Skeletal muscle satellite cell (primary cell): Measurements from ENCODE around the gene PCP2.
A peak's percentile ranks its signal among the peaks of the same experiment; 100 is the strongest.

Source experiments
- H3K27me3 ChIP-seq: 2 replicates; pipeline ENCODE4 v1.7.0; 2013; ENCODE audit warnings: low read length; ENCODE audit not compliant: control insufficient read depth, insufficient read depth
- H3K36me3 ChIP-seq: 2 replicates; pipeline ENCODE4 v1.7.0; 2013; ENCODE audit warnings: mild to moderate bottlenecking, control low read depth, low read length; ENCODE audit not compliant: insufficient read depth
- H3K4me1 ChIP-seq: 2 replicates; pipeline ENCODE4 v1.7.0; 2013; ENCODE audit warnings: low read length; ENCODE audit not compliant: control insufficient read depth, insufficient read depth
- H3K4me2 ChIP-seq: 2 replicates; pipeline ENCODE4 v1.7.0; 2013; ENCODE audit warnings: mild to moderate bottlenecking, low read length
- H3K4me3 ChIP-seq: 2 replicates; pipeline ENCODE4 v1.7.0; 2013; ENCODE audit warnings: low read length
- H3K9ac ChIP-seq: 2 replicates; pipeline ENCODE4 v1.7.0; 2013; ENCODE audit warnings: mild to moderate bottlenecking, low read depth, low read length, moderate library complexity
- H3K9me3 ChIP-seq: replicated peaks from 2 replicates; pipeline ENCODE4 v1.7.0; 2013; ENCODE audit warnings: mild to moderate bottlenecking, control low read depth, low read length

The PCP2 gene

DNA sequence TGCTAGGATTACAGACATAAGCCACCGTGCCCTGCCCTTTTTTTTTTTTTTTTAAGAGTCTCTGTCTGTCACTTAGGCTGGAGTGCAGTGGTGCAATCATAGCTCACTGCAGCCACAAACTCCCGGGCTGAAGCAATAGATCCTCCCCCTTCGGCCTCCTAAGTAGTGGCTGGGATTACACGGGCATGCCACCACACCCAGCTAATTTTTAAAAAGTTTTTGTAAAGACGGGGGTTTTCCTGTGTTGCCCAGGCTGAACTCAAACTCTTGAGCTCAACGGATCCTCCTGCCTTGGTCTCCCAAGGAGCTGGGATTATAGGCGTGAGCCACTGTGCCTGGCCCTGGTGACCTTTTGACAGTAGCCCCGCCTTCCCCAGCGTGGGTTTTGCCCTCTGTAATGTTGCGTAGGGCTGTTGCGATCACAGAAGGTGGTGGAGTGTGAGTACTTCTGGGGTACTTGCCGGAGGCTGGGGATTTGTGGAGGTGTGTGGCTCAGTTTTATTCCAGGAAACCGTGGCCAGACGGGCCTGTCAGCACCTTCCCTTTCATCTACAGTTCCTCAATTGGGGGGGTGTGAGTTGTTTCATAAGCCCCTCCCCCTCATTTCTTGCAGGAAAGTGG, 23.7 kb upstream of the PCP2 start:
- Histone ChIP-seq H3K9ac (no peak overlapping the region), H3K9me3 (no peaks in the 10 kb centered on the region), H3K4me2 (no peak overlapping the region), H3K4me3 (no peak overlapping the region), H3K36me3 (no peaks in the 10 kb centered on the region), H3K4me1 (peaks cover 1% of the 10 kb centered on the region), H3K27me3 (peaks cover 17% of the 10 kb centered on the region)

DNA sequence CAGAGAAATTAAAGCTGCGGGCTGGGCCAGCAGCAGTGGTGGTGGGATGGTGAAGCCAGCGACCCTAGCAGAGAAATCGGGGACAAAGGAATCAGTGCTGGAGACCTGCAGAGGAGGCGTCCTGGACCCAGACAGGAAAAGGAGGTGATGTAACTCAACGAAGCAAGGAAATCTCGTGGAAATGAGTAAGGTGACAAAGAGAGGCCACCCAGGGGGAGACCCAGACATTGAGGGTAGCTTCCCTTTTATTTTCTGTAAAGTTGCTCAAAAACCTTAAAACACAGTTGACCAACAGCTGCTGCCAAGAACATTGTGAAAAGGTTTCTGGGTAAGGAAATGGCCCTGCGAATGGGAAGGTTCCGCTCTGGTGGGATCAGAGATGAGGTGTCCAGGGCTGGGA, 22.1 kb upstream of the PCP2 start:
- Histone ChIP-seq H3K4me1 (peaks cover 3% of the 10 kb centered on the region), H3K9me3 (no peaks in the 10 kb centered on the region), H3K27me3 (peaks cover 22% of the 10 kb centered on the region), H3K4me2 (no peak overlapping the region), H3K36me3 (no peaks in the 10 kb centered on the region), H3K9ac (no peak overlapping the region), H3K4me3 (no peak overlapping the region)

- H3K27me3 ChIP-seq = peaks cover 24% of the 10 kb centered on the region
- H3K4me3 ChIP-seq = no peak overlapping the region
- peaks cover 3% of the 10 kb centered on the region for H3K4me1 ChIP-seq
- no peaks in the 10 kb centered on the region for H3K9me3 ChIP-seq
- no peak overlapping the region for H3K9ac ChIP-seq
- no peak overlapping the region for H3K4me2 ChIP-seq
- H3K36me3 ChIP-seq = no peaks in the 10 kb centered on the region
Observed at GRCh38 chr19:7654401-7654800, 20.9 kb upstream of the PCP2 start.

DNA sequence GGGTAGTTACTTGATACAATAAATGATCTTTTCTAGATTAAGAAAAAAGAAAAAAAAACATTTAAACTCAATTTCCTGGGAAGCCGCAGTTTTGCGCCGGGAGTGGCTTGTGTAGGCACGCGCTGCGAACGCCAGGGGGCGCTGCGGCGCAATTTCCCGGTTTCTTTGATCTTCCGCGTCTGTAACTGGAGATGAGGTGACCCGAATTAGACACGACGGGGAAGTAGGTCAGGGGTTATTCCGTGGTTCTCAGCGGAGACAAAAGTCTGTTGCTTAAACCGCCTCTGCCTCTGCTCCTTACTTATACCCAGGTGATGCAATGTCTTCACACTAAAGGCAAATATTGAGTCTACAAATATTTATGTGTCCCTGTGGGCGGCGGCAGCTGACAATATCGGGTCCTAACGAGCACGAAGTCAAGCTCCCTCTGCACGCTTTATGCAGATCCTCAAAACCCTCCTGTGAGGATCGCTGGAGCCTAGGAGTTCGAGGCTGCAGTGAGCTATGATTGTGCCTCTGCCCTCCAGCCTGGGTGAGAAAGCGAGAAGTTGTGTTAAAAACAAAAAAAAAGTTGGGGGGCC, 18.6 kb upstream of the PCP2 start:
- H3K4me2 ChIP-seq = peak overlapping the region; percentile 79
- peaks cover 9% of the 10 kb centered on the region for H3K27me3 ChIP-seq
- no peaks in the 10 kb centered on the region for H3K9me3 ChIP-seq
- H3K36me3 ChIP-seq = no peaks in the 10 kb centered on the region
- no peak overlapping the region for H3K9ac ChIP-seq
- peaks cover 3% of the 10 kb centered on the region for H3K4me1 ChIP-seq
- H3K4me3 ChIP-seq = peak overlapping the region; percentile 57

DNA sequence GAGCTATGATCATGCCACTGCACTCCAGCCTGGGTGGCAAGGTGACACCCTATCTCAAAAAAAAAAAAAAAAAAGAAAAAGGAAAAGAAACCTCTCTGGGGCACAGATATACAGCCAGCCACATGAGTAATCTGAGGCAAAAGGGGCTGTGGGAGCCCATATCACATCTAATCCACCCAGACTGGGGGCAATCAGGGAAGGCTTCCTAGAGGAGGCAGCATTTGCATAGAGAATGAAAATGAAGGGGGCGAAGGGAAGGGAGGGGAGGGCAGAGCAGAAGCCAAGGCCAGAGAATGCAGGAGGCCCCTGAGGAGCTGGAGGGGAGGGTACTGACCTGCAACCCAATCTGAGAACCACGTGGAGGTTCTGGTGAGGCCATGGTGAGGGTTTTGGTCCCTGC, 16.6 kb upstream of the PCP2 start:
- Histone ChIP-seq H3K4me1 (peaks cover 3% of the 10 kb centered on the region), H3K4me2 (no peak overlapping the region), H3K9me3 (no peaks in the 10 kb centered on the region), H3K9ac (no peak overlapping the region), H3K27me3 (peaks cover 9% of the 10 kb centered on the region), H3K4me3 (no peak overlapping the region), H3K36me3 (no peaks in the 10 kb centered on the region)

DNA sequence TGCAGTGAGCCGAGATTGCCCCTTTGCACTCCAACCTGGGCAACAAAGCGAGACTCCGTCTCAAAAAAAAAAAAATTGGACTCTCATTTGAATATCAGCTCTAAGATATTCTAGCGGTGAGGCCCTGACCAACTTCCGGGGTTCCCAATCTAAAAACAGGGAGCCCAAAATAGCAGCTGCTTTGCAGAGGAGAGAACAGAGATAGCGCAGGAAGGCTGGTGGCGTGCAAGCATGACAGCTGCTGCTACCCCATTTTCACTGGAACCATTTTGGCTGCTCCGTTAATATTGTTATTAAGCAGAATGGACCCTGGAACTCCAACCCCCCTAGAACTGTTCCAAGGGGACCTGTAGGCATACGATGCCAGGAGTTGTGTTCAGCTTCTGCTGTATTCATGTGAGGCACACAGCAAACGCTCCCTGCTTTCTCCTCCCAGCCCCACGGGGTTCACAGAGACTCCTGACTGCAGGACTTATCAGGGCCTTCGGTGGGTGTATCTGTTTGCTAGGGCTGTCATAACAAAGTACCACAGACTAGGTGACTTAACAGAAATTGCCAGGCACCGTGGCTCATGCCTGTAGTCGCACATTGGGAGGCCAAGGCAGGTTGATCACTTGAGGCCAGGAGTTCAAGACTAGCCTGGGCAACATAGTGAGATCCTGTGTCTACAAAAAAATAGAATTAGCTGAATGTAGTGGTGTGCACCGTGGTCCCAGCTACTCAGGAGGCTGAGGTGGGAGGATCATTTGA, 14.9 kb upstream of the PCP2 start:
- no peaks in the 10 kb centered on the region for H3K9me3 ChIP-seq
- no peak overlapping the region for H3K4me2 ChIP-seq
- H3K36me3 ChIP-seq = no peaks in the 10 kb centered on the region
- H3K4me3 ChIP-seq = no peak overlapping the region
- peaks cover 9% of the 10 kb centered on the region for H3K27me3 ChIP-seq
- H3K4me1 ChIP-seq = peaks cover 3% of the 10 kb centered on the region
- no peak overlapping the region for H3K9ac ChIP-seq

DNA sequence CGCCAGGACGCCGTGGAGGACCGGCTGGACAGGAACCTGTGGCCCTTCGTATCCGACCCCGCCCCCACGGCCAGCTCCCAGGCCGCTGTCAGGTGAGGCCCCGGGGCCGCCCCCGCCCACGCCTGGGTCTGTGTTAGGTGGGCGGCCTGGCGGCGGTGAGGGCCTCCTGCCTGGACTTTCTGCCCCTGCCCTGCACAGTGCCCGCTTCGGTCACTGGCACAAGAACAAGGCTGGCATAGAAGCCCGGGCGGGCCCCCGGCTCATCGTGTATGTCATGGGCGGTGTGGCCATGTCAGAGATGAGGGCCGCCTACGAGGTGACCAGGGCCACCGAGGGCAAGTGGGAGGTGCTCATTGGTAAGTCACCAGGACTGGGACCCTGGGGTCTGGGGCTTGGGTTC, 13.6 kb upstream of the PCP2 start:
- Histone ChIP-seq H3K9me3 (no peaks in the 10 kb centered on the region), H3K4me1 (peaks cover under 1% of the 10 kb centered on the region), H3K36me3 (no peaks in the 10 kb centered on the region), H3K4me3 (no peak overlapping the region), H3K27me3 (peaks cover 9% of the 10 kb centered on the region), H3K4me2 (no peak overlapping the region), H3K9ac (no peak overlapping the region)

GRCh38 chr19:7646426-7646700, 12.8 kb upstream of the PCP2 start:
- no peak overlapping the region for H3K4me2 ChIP-seq
- H3K27me3 ChIP-seq = peaks cover 9% of the 10 kb centered on the region
- H3K36me3 ChIP-seq = no peaks in the 10 kb centered on the region
- H3K4me3 ChIP-seq = no peak overlapping the region
- no peaks in the 10 kb centered on the region for H3K4me1 ChIP-seq
- H3K9me3 ChIP-seq = no peaks in the 10 kb centered on the region
- H3K9ac ChIP-seq = no peak overlapping the region

DNA sequence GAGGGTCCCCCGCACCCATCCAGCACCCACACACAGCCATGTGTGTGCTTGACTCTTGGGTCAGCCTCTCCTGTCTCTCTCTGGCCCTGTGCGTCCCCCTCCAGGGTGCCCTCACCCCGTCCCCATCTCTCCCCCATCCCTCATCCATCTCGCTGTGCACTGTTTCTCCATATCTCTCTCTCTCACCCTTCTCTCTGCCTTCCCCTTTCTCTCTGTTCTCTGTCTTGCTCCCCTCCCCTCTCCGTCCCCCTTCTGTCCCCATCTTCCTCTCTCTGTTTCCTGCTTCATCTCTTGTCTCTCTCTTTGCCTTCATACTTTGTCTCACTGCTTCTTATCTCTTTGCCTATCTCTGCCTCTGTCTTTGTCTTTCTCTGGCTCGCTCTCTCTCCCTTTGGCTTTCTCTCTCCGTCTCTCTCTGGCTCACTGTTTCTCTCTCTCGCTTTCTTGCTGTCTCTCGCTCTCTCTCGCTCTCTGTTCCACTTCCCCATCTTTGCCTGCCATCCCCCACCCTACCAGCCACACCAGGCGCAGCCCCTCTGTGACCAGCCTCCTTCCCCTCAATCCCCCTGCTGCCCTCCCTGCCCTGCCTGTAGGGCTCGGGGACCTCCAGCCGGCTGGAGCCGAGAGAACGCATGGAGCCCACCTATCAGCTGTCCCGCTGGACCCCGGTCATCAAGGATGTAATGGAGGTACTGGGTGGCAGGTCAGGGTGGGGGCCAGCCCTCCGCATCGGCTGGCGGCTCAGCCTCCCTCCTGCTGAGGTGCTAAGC, 12.3 kb upstream of the PCP2 start:
- Histone ChIP-seq H3K4me2 (no peak overlapping the region), H3K4me1 (no peaks in the 10 kb centered on the region), H3K9ac (no peak overlapping the region), H3K9me3 (no peaks in the 10 kb centered on the region), H3K27me3 (peaks cover 8% of the 10 kb centered on the region), H3K4me3 (no peak overlapping the region), H3K36me3 (no peaks in the 10 kb centered on the region)

DNA sequence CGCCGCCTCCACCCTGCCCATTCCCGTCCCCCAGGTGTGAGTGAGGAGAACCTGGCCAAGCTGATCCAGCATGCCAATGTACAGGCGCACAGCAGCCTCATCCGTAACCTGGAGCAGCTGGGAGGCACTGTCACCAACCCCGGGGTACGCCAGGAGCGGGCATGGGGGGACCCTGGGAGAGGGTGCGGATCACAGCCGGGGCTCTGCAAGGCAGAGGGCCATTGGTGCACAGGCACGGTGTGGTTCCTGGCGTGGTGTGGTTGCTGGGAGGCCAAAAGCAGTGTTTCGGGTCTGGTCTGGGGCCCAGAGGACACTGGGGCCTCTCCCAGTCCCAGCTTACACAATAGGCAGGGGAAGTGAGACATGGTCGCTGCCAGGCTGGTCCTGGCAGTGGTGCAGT, 11.6 kb upstream of the PCP2 start:
- Histone ChIP-seq H3K4me3 (no peak overlapping the region), H3K36me3 (no peaks in the 10 kb centered on the region), H3K4me2 (no peak overlapping the region), H3K9me3 (no peaks in the 10 kb centered on the region), H3K4me1 (no peaks in the 10 kb centered on the region), H3K27me3 (peaks cover 1% of the 10 kb centered on the region), H3K9ac (no peak overlapping the region)

DNA sequence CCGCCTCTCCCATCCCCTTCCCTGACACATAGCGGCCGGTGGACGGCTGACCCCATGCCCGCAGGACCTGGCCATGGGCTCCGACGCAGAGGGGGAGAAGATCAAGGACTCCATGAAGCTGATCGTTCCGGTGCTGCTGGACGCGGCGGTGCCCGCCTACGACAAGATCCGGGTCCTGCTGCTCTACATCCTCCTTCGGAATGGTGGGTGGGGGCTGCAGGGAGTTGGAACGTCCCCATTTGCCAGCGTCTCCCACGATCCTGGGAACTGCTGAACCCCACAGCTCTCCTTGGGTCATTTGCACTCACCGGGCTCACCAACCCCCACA, 11.0 kb upstream of the PCP2 start:
- Histone ChIP-seq H3K36me3 (no peaks in the 10 kb centered on the region), H3K4me3 (no peak overlapping the region), H3K4me2 (no peak overlapping the region), H3K27me3 (no peaks in the 10 kb centered on the region), H3K4me1 (no peaks in the 10 kb centered on the region), H3K9me3 (no peaks in the 10 kb centered on the region), H3K9ac (no peak overlapping the region)
